Measurements from ENCODE around the gene IL13RA1.
"Not testable (repeated sequence)": the region's sequence is repeated elsewhere in the genome, so short reads cannot be mapped to it uniquely, and the experiment has no call there.

Gene IL13RA1

GRCh38 chrX:118726887-118727685, at the start of gene IL13RA1:
Gene IL13RA1 (plus strand): TSS chrX:118727606. CDS start chrX:118727639, 33 bp downstream.
- DNase-seq (ENCODE audit: extremely low read depth in 1 of 2, low read depth in 1 of 2), result no peak

GRCh38 chrX:118679290-118679689, 48.1 kb upstream of the IL13RA1 start:
- DNase-seq (ENCODE audit: extremely low read depth in 1 of 2, low read depth in 1 of 2), result no peak

- DNase-seq (ENCODE audit: extremely low read depth in 1 of 2, low read depth in 1 of 2), result no peak
Observed at GRCh38 chrX:118682258-118683014, 45.0 kb upstream of the IL13RA1 start.

GRCh38 chrX:118685393-118685792, 42.0 kb upstream of the IL13RA1 start:
- no peak for DNase-seq (ENCODE audit: extremely low read depth in 1 of 2, low read depth in 1 of 2)

- no peak for DNase-seq (ENCODE audit: extremely low read depth in 1 of 2, low read depth in 1 of 2)
Observed at GRCh38 chrX:118688935-118689334, 38.5 kb upstream of the IL13RA1 start.

- DNase-seq (ENCODE audit: extremely low read depth in 1 of 2, low read depth in 1 of 2), result no peak
Observed at GRCh38 chrX:118693843-118694242, 33.6 kb upstream of the IL13RA1 start.

GRCh38 chrX:118694638-118695037, 32.8 kb upstream of the IL13RA1 start:
- DNase-seq (ENCODE audit: extremely low read depth in 1 of 2, low read depth in 1 of 2), result no peak

GRCh38 chrX:118698516-118699170, 28.8 kb upstream of the IL13RA1 start:
- DNase-seq (ENCODE audit: extremely low read depth in 1 of 2, low read depth in 1 of 2), result no peak

- no peak for DNase-seq (ENCODE audit: extremely low read depth in 1 of 2, low read depth in 1 of 2)
Observed at GRCh38 chrX:118702741-118703140, 24.7 kb upstream of the IL13RA1 start.

- no peak for DNase-seq (ENCODE audit: extremely low read depth in 1 of 2, low read depth in 1 of 2)
Observed at GRCh38 chrX:118706681-118707080, 20.7 kb upstream of the IL13RA1 start.

GRCh38 chrX:118714521-118714920, 12.9 kb upstream of the IL13RA1 start:
- no peak for DNase-seq (ENCODE audit: extremely low read depth in 1 of 2, low read depth in 1 of 2)

- DNase-seq (ENCODE audit: extremely low read depth in 1 of 2, low read depth in 1 of 2), result not testable (repeated sequence)
Observed at GRCh38 chrX:118715917-118716316, 11.5 kb upstream of the IL13RA1 start.

GRCh38 chrX:118716833-118717232, 10.6 kb upstream of the IL13RA1 start:
- not testable (repeated sequence) for DNase-seq (ENCODE audit: extremely low read depth in 1 of 2, low read depth in 1 of 2)

- no peak for DNase-seq (ENCODE audit: extremely low read depth in 1 of 2, low read depth in 1 of 2)
Observed at GRCh38 chrX:118717678-118718391, 9.6 kb upstream of the IL13RA1 start.

GRCh38 chrX:118718737-118719136, 8.7 kb upstream of the IL13RA1 start:
- no peak for DNase-seq (ENCODE audit: extremely low read depth in 1 of 2, low read depth in 1 of 2)

- no peak for DNase-seq (ENCODE audit: extremely low read depth in 1 of 2, low read depth in 1 of 2)
Observed at GRCh38 chrX:118720058-118720707, 7.2 kb upstream of the IL13RA1 start.

- DNase-seq (ENCODE audit: extremely low read depth in 1 of 2, low read depth in 1 of 2), result no peak
Observed at GRCh38 chrX:118723376-118723775, 4.0 kb upstream of the IL13RA1 start.

GRCh38 chrX:118724365-118724764, 3.0 kb upstream of the IL13RA1 start:
- DNase-seq (ENCODE audit: extremely low read depth in 1 of 2, low read depth in 1 of 2), result no peak

GRCh38 chrX:118724775-118725174, 2.6 kb upstream of the IL13RA1 start:
- no peak for DNase-seq (ENCODE audit: extremely low read depth in 1 of 2, low read depth in 1 of 2)

GRCh38 chrX:118726396-118726795, 1.0 kb upstream of the IL13RA1 start:
- DNase-seq (ENCODE audit: extremely low read depth in 1 of 2, low read depth in 1 of 2), result no peak
